ENCODE results near the gene MAPKAPK2.

Gene MAPKAPK2

DNA sequence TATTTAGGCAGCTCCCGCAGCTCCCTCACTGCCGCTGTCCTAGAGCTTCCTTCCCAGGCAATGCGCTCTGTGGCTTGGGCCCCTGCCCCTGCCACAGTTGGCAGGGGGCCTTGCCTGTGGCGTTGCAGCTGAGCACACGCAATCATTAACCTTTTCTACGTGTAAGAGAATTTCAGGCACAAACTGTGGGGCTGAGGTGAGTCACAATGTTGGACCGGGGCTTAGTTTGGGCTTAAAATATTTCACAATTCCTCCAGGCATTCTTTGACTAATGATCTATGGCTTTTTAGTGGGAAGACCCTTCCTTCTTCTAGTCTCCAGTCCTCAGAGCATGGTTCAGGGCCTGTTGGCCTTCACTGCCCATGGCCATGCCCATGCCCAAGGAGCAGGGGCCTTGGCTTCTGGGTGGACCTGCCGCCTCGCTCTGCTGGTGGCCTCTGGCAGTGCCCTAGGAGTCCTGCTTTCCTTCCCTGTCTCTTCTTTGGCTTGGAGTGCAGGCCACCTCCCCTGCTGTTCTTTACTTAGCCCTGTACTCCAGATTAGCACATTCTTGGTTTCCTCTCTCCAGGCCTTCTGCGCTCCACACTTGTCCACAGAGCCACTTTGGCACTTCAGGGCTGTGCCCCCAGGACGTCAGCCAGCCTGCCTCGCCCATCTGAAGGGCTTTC lies 39.2 kb downstream of the MAPKAPK2 start:
- no peak for DNase-seq

DNA sequence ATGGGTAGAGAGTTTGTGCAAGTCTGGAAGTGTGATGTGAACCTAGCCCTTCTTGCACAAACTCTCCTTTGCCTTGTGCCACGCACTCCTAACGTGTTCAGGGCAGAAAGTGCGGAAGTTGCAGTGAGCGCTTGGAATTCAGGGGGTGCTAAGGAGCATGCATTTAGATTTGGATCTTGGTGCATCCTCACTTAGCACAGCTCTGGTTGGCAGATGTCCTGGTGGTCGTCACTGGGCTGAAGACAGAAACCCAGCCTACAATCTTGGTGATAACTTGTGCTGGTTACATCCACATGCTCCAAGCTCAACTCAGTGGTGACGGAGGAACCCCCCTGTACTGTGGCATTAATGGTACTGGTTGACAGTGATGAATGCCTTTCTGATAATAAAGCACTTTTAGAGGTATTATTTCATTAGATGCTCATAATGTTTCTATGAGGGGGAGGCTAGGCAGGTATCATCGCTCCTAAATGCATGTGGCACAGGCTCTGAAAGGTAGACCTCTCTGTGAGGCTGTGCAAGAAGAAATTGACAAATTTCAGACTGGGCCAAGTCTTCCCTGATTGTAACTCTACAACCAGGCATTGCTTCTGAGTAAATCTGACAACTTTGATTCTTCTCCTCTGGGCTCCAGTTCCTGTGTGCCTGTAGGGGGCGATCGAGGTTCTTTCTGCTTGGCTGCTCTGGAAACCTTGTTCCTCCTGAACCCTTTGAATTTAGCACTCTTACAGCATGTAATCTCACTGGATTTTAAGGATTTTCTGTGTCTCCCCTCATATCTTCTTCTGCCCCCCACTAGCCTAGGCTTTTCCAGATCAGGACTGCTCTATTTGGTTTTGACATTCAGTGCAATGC lies 40.6 kb downstream of the MAPKAPK2 start:
- DNase-seq, result peak; percentile 84

DNA sequence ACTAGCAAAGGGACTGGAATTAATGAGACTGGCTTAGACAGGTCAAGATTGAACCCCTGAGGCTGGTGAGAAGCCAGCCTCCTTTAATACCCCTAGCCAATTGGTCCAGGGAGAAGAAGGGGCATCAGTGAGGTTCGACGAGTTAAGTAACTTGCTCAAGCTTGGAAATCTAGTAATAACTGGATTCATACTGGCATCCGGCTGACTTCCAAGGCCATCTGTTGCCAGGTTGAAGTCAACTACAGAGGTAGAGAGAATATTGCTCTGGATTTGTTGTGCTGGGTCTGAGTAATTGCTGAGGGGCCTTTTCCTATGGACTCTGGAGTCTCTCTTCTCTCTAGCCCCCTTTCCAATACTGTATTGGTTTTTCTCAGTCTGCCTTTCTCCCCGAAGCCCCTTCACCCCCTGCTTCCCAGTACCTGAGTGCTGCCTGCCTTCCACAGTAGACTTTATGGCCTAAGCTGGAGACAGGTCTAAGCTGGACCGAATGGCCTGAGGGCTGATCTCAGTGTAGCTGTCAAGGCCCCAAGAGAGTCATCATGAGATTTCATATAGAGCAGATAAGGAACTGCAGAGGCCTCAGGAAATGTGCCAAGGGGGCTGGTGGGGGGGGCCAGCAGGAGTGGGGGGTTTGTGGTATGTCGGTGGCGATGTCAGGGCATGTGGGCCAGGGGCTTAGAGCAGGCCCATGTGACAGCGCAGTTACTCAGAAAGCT lies 43.4 kb downstream of the MAPKAPK2 start:
- DNase-seq, result no peak

DNA sequence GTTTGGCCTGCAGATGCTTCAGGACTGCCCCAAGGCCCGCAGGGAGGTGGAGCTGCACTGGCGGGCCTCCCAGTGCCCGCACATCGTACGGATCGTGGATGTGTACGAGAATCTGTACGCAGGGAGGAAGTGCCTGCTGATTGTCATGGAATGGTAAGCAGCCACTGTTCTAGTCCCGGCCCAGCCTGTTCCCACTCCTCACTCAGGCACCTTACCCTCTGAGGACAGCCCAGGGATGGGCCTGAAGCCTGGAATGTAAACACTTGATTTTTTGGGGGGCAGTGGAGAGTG lies 43.9 kb downstream of the MAPKAPK2 start:
- DNase-seq, result no peak

DNA sequence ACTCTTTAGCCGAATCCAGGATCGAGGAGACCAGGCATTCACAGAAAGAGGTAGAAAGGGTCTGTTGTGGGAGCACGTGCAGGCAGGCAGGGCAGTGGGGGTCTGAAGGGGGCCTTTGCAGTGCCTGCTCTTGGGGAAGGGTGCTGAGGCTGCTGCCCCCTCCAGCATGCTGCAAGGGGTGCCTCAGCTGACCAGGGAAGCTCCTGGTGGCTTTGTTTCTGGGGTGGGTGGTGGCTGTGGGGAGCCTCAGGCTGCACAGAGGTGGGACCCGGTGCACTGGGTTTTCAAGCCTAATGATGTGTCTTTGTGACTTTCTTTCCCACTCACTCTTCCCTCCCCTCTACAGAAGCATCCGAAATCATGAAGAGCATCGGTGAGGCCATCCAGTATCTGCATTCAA lies 44.3 kb downstream of the MAPKAPK2 start:
- no peak for DNase-seq

DNA sequence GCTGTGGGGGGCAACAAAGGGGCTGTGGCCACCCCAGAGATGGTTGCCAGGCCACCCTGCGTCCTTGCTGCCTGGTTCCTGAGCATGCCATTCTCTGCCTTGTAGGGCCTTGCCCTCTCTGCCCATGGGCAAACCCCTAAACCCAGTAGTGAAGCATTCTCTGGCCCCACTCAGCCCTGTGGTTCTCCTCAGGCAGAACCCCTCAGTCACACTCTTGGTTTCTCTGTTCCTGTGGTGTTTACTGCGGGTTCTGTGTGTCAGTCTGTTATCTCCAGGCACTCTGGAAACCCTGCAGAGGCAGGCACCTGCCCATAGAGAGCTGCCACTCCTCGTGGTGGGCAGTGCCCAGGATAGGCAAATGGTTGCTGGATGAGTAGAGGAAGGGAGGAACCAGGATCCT lies 44.8 kb downstream of the MAPKAPK2 start:
- no peak for DNase-seq

DNA sequence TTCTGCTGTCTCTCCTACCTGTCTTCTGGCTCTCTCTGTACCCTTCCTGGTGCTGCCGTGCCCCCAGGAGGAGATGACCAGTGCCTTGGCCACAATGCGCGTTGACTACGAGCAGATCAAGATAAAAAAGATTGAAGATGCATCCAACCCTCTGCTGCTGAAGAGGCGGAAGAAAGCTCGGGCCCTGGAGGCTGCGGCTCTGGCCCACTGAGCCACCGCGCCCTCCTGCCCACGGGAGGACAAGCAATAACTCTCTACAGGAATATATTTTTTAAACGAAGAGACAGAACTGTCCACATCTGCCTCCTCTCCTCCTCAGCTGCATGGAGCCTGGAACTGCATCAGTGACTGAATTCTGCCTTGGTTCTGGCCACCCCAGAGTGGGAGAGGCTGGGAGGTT lies 47.8 kb downstream of the MAPKAPK2 start:
- DNase-seq, result no peak

DNA sequence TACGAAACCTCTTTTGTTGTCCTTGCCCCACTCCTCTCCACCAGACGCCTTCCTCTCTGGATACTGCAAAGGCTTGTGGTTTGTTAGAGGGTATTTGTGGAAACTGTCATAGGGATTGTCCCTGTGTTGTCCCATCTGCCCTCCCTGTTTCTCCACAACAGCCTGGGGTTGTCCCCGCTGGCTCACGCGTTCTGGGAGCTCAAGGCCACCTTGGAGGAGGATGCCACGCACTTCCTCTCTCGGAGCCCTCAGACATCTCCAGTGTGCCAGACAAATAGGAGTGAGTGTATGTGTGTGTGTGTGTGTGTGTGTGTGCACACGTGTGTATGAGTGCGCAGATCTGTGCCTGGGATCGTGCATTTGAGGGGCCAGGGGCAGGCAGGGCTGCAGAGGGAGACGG lies 48.3 kb downstream of the MAPKAPK2 start:
- DNase-seq, result no peak

DNA sequence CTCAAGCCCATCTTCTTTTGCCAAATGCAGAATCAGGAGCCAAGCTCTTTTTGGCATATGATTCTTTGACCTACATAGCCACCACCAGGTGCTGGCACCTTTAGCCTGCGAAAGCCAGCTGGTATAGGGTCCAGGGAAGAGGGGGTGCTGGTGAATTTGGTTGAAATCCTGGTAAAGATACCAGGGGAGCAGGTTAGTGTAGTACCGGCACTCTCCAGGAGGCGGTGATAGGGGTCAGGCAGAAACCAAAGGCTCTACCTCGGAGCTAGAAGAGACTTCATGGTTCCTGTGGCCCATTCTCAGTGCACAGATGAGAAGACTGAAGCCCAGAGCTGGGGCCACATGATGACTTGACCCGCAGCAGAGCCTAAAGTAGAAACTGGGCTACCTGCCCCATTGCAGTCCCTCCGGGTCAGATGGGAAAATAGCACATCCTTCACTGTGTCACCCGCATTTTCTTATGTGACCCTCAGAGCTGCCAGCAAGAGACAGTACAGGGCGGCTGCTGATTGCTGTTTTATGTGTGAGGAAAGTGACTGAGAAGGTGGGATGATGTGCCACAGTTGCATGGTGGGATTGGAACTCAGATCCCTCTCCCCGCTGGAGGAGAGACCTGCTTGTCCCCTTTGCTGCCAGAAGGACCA lies 49.9 kb downstream of the MAPKAPK2 start:
- DNase-seq, result peak; percentile 72

DNA sequence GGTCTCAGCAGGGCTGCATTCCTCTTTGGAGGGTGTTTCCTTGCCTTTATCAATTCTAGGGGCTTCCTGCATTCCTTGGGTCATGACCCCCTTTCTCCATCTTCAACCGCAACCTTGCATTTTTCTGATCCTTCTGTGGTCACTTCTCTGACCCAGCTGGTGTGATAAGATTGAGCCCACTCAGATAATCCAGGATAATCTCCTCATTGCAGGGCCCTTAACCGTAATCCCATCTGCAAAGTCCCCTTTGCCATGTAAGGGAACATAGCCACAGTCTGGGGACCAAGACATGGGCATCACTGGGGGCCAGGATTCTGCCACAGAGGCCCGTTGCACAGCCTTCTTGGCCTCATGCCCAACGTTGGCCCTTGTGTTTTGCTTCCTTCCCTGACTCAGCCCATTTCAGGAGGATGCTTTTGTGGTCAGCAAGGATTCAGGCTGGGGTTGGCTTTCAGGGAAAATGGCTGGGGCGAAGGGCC lies 50.9 kb downstream of the MAPKAPK2 start:
- peak; percentile 83 for DNase-seq

DNA sequence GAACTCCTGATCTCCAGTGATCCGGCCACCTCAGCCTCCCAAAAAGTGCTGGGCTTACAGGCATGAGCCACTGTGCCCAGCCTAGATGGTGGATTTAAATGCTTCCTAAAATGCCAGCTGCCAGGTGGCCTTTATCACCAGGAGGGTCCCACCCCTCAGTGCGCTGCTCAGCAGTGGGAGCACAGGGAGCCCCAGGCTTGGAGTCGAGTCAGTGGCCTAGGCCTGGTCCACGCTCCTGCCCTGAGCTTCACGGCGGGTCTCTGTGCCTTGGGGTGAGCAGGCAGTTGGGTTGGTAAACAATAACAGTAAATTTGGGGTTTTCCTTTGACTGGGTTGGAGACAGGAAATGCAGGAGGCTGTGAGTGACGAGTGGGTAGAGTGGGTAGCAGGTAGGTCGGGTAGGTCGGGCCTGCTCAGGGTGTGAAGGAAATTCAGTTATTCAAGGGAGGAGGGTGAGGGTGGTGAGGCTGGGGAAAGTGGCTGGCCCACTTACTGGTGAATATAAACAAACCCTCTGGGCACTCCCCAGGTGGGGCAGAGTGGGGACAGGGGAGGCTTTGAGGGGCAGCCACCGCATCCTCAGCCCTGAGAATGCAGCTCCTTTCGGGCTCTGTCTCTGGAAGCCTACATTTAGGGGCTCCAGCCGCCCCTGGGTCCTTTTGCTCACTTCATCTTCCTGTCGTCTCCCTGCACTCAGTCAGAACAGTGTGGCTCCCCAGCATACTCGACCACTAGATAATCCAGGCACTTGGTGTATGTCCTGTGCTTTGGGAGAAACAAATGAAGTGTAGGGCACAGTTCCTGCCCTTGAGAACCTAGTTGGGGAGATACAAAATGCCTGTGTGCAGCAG lies 52.4 kb downstream of the MAPKAPK2 start:
- DNase-seq, result no peak

DNA sequence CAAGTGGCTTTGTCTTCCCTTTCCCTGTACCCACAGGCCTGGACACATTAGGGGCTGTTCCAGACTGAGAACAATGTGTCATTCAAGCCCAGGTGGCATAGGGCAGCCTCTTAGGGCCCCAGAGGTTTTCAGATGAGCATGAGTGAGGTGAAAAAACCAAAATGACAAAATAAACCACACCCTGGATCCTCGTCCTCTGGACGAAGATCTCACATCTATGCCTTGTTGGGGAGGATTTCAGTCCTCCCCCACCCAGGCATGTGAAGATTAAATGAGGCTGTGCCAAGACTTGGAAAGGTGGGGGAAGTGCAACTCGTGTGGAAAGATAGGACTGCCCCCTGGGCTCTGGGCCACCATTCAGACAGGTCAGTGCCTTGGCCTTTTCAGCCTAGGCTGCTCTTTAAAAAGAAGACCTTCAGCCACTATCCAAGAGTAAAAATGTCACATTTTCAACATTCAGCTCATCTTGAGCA lies 53.1 kb downstream of the MAPKAPK2 start:
- DNase-seq, result peak; percentile 42

DNA sequence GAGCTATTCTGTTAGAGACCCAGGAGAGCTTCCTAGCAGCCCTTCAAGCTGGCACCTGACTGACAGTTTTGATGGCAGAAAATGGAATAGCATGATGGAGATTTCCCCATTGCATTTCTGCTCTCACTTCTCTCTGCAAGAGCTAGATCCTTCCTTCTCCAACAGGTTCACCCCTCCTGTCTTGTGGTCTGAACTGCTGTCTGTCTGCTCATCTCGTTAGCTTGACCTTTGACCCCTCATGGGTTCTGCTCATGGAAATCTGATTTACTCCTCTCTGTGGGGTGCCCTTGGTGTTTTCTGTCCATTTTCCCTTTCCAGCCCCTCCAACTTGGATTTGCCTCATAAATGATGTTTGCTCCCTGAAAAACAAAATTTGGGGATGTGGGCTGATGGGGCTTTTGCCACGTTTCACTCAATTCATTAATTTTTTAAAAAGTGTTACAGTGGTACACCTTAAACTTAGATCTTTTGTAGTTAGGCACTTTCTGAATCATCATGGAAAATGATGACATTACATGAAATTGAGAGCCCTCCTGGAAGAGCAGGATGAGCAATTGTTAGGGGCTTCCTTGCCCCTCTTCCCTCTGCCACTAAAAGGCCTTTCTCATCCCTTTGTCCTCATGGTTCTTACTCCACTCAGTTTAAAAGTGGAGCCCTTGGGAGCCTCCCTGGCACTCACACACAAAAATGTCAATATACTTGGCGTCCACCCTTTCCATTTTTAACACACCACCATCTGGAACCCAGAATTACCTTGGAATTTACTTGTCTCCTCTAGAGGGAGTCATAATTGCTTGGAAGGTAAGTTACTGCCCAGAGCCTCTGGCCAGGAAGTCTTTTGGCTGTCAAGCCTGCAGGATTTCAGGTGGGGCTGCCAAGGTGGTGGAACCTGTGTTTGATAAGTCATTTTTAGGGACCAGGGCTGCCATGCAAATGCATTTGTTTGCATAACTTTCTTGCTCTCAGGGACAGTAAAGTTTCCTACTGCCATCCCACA lies 54.0 kb downstream of the MAPKAPK2 start:
- DNase-seq, result peak; percentile 66

DNA sequence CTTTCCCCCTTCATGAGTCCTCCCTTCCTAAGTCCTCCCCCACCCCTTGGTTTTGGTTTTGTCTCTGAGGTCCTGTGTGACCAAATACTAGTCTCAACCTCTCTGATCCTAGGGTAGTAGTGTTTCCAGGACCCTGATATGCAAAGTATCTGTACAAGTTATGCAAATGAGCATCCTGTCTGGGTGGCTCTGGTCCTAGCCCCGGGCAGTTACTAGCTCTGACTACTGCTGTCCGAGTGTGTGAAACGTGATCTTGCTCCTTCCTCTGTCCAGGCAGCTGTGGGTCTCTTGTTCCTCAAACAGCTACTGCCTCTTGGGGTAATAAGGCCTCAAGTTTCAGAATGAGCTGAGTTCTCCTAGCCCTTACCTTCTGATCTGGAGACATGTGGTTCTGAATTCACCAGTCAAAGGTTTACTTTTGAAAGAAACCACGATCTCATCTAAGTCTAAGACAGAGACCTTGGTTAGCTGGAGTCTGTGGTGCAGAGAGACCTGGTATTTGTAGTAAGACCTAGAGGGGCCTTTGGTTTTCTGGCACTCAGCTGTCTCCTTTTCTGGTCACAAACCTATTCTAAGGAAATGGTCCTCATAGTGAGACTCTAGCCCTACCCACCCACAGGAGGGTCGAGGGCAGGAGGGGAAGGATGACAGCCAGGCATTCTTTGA lies 54.8 kb downstream of the MAPKAPK2 start:
- DNase-seq, result no peak

DNA sequence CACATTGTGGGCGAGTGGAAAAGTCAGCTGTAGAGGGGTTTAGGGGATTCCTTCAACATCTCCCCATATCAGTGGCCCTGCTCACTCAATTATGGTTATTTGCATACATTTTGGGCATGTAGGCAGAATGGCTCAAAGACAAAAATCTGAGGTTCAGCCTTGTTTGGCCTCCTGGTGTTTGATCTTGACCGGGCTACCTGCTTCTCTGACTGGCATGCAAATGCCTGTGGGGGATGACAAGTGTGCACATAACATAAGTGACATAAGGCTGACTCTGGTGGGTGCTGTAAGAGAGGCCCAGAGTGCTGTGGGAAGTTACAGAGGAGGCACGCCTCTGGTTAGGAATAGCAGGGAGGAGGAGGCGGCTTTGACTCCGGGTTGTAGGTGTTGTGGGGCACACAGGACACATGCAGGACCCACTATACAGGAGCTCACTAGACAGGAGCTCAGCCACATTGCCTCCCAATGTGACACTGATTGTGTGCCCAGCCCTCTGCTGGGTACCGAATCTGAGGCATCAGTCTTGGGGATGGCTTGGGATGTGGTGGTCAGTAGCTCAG lies 56.5 kb downstream of the MAPKAPK2 start:
- no peak for DNase-seq

DNA sequence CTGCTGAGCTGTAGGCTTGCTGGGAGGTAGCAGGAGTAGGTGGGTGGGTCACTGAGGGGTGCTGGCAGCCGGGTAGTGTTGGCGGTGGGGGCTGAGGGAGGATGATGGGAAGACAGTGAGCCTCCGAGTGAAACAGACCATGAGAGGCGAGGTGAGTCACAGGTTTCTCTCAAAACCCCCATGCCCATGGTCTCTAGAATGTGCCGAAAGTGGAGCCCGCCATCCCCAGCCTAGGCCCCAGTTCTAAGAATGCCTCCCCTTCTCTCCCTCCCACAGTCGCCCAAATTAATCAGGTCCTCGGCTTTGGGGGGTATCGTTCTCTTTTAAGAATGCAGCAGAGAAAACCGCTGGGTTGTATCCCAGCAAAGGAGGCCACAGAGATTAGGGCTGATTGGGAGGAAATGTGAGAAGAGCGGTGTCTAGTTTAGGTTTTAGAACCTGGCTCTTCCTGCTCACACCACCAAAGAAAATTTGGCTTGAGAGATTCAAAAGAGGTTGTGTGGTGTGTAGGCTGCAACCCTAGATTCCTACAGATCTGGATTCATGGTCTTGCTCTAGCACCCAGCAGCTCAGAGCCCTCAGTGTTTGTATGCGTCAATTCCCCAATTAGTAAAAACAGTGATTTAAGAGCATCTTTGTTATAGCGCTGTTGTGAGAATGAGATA lies 58.1 kb downstream of the MAPKAPK2 start:
- DNase-seq, result no peak

DNA sequence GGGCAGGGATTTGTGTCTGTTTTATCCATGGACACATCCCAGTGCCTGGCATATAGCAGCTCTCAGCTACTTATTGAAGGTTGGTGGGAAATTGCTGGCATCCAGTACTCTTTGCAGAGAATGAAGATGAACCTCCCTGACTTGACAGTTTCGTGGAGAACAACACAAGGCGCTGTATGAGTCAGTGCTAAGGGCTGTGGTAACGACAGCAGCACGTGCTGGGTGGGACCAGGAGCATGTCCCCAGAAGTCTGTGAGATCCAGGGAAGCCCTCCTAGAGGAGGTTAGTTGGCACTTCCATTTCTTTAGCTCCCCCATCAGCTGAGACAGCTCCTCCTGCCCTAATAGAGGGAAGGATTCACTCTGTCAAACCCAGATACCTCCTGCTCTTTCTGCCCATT lies 60.0 kb downstream of the MAPKAPK2 start:
- no peak for DNase-seq

DNA sequence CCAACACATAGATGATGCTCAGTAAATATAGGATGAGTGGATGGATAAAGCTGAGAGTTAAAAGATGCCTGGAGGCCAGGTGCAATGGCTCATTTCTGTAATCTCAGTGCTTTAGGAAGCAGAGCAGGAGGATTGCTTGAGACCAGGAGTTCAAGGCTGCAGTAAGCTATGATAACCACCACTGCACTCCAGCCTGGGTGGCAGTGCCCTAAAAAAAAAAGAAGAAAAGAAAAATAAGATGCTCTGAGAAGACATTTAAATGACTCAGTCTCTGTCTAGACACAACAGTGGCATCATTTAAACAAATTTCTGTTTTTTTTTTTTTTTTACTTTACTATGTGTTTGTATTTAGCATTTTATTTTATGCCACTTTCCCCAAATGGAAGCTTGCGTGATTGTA lies 60.6 kb downstream of the MAPKAPK2 start:
- DNase-seq, result no peak

DNA sequence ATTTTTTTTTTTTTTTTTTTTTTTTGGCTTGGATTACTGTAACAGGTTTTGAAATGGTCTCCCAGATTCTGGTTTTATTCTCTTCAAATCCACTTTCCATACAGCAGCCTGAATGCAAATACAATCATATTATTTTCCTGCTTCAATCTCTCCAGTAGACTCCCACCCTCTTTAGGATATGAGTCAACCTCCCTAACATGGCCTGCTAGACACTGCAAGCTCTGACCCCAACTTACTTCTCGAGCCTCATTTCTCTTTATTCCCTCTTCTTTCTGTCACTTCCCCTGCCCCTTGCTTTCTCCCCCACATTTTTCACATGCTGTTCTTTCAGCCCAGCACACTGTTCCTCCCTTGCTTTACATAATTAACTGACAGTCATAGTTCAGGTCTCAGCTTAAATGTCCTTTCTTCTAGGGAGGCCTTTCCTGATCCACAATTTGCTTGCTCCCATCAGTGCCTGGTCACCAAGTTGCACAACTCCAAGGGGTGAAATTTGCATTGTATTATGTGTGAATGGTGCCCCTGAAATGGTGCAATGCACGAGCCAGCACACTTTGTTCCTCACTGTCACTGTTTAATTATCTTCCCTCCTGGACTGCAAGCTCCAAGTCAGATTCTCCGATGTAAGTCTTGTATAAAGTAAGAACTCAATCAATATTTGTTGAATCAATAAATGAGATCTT lies 63.8 kb downstream of the MAPKAPK2 start:
- DNase-seq, result no peak

All from OCI-M1 (cell line).